ENCODE data around the gene S100A2.
"Not testable (repeated sequence)": the region's sequence is repeated elsewhere in the genome, so short reads cannot be mapped to it uniquely, and the experiment has no call there.

The S100A2 gene

GRCh38 chr1:153526132-153526543, 39.5 kb downstream of the S100A2 start:
- Mint-ChIP-seq H3K4me3 (no peak overlapping the region), H3K36me3 (ENCODE audit: low read depth) (no peaks in the 10 kb centered on the region), H3K9me3 (no peaks in the 10 kb centered on the region), H3K4me1 (peaks cover 10% of the 10 kb centered on the region), H3K27me3 (ENCODE audit: low read depth) (no peaks in the 10 kb centered on the region), H3K27ac (peak overlapping the region in 2 of 3 experiments; percentile 2 to 10)
- no peak for TF ChIP-seq CTCF (IDR thresholded peaks at IDR 0.05; ENCODE audit: unreplicated experiment in 3 of 3)

GRCh38 chr1:153525088-153525728, 40.4 kb downstream of the S100A2 start:
- TF ChIP-seq CTCF (IDR thresholded peaks at IDR 0.05; ENCODE audit: unreplicated experiment in 3 of 3) = no peak
- H3K36me3 Mint-ChIP-seq (ENCODE audit: low read depth) = no peaks in the 10 kb centered on the region
- no peaks in the 10 kb centered on the region for H3K9me3 Mint-ChIP-seq
- H3K4me3 Mint-ChIP-seq = no peak overlapping the region
- peak overlapping the region in 2 of 3 experiments; percentile 57 to 64 for H3K27ac Mint-ChIP-seq
- H3K27me3 Mint-ChIP-seq (ENCODE audit: low read depth) = no peaks in the 10 kb centered on the region
- peaks cover 7% of the 10 kb centered on the region for H3K4me1 Mint-ChIP-seq

- not testable (repeated sequence) for H3K9me3 Mint-ChIP-seq; H3K27me3 Mint-ChIP-seq (ENCODE audit: low read depth); H3K4me1 Mint-ChIP-seq; H3K36me3 Mint-ChIP-seq (ENCODE audit: low read depth); H3K27ac Mint-ChIP-seq; H3K4me3 Mint-ChIP-seq
These were observed 43.1 kb downstream of the S100A2 start for GRCh38 chr1:153522353-153523048.

GRCh38 chr1:153521808-153522207, 43.8 kb downstream of the S100A2 start:
- H3K27me3 Mint-ChIP-seq (ENCODE audit: low read depth); H3K27ac Mint-ChIP-seq; H3K9me3 Mint-ChIP-seq: not testable (repeated sequence)

GRCh38 chr1:153520818-153521476, 44.7 kb downstream of the S100A2 start:
- Mint-ChIP-seq H3K4me1 (no peaks in the 10 kb centered on the region), H3K36me3 (ENCODE audit: low read depth) (no peaks in the 10 kb centered on the region)

More at GRCh38 chr1:153521808-153522207, 43.8 kb downstream of the S100A2 start:
- not testable (repeated sequence) for H3K4me1 Mint-ChIP-seq; H3K4me3 Mint-ChIP-seq; H3K36me3 Mint-ChIP-seq (ENCODE audit: low read depth)

GRCh38 chr1:153520137-153520691, 45.4 kb downstream of the S100A2 start:
- H3K9me3 Mint-ChIP-seq; H3K27me3 Mint-ChIP-seq (ENCODE audit: low read depth); H3K27ac Mint-ChIP-seq; H3K4me3 Mint-ChIP-seq; H3K36me3 Mint-ChIP-seq (ENCODE audit: low read depth); H3K4me1 Mint-ChIP-seq: not testable (repeated sequence)

More at GRCh38 chr1:153520818-153521476, 44.7 kb downstream of the S100A2 start:
- H3K4me3 Mint-ChIP-seq = no peak overlapping the region
- no peak for TF ChIP-seq CTCF (IDR thresholded peaks at IDR 0.05; ENCODE audit: unreplicated experiment in 3 of 3)
- no peak overlapping the region for H3K27ac Mint-ChIP-seq
- no peaks in the 10 kb centered on the region for H3K9me3 Mint-ChIP-seq
- H3K27me3 Mint-ChIP-seq (ENCODE audit: low read depth) = peaks cover 8% of the 10 kb centered on the region

GRCh38 chr1:153519242-153519641, 46.4 kb downstream of the S100A2 start:
- no peak for TF ChIP-seq CTCF (IDR thresholded peaks at IDR 0.05; ENCODE audit: unreplicated experiment in 3 of 3)
- Mint-ChIP-seq H3K4me3 (no peak overlapping the region), H3K9me3 (no peaks in the 10 kb centered on the region), H3K27ac (no peak overlapping the region), H3K4me1 (no peaks in the 10 kb centered on the region), H3K27me3 (ENCODE audit: low read depth) (peaks cover 9% of the 10 kb centered on the region), H3K36me3 (ENCODE audit: low read depth) (no peaks in the 10 kb centered on the region)
